ENCODE results near the gene STRADA. TPM values are rescaled to one million over a fixed set of nuclear protein-coding genes. Genes with fewer than 3 reads are reported as not detected.

Gene STRADA
- total and polyA plus RNA-seq, 9 of the 15 experiments (the other 6 are each of a cell fraction or from before 2014, with no cell fraction given), result 6.6 to 33.0 (median 20.5) TPM

DNA sequence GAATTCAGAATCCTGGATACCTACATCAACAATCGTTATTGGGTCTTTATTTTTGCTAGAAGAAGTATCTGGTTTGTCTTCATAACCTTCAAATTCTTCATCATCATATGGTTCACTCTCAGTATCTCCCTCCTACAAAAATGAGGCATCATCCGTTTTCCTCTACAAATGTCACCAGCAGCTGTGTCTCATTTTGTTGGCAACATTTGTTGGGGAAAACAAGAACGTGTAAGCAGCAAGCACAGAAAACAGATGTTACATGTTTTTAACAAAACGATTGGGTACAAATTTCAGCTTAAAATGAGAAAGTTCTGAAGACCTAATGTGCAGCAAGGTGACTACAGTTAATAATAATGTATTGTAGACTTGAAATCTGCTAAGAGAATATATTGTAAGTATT is 23.1 kb upstream of the STRADA start:
- in situ Hi-C loops (cut with MboI), result no loop called here
- Histone ChIP-seq H3K4me1 (replicated peaks in 1 of 2; ENCODE audit: control insufficient read depth in 2 of 2, insufficient read depth in 2 of 2, low read length in 2 of 2) (peaks cover 0 to 3% of the 10 kb centered on the region in 2 experiments; a peak in 2 of 5 replicates), H3K27ac (ENCODE audit: extremely low read depth, low read depth, low read length) (no peak overlapping the region), H3K36me3 (ENCODE audit: control insufficient read depth, insufficient read depth, low read length) (peaks cover 93% of the 10 kb centered on the region), H3K9ac (ENCODE audit: insufficient read depth in 1 of 2, low read depth in 2 of 2, low read length in 2 of 2) (no peak overlapping the region), H3K27me3 (ENCODE audit: control insufficient read depth in 2 of 2, insufficient read depth in 2 of 2, low read length in 2 of 2) (no peaks in the 10 kb centered on the region), H2AFZ (ENCODE audit: low read depth, low read length) (no peak overlapping the region), H3K9me1 (ENCODE audit: control insufficient read depth, insufficient read depth, low read length) (no peaks in the 10 kb centered on the region), H3K9me3 (replicated peaks; ENCODE audit: control insufficient read depth, insufficient read depth, low read depth, low read length) (no peaks in the 10 kb centered on the region), H4K20me1 (replicated peaks; ENCODE audit: control insufficient read depth, insufficient read depth, low read length) (0 out of 2 replicates have a peak, but pooled peaks cover 3% of the 10 kb centered on the region), H3K4me3 (no peak overlapping the region), H3K4me2 (ENCODE audit: insufficient read depth, low read length) (no peak overlapping the region), H3K79me2 (ENCODE audit: control insufficient read depth, insufficient read depth, low read length) (peaks cover 63% of the 10 kb centered on the region)
- TF ChIP-seq NBN (IDR thresholded peaks at IDR 0.05; ENCODE audit: low read depth), result no peak
- TF ChIP-seq, protein P1, sequence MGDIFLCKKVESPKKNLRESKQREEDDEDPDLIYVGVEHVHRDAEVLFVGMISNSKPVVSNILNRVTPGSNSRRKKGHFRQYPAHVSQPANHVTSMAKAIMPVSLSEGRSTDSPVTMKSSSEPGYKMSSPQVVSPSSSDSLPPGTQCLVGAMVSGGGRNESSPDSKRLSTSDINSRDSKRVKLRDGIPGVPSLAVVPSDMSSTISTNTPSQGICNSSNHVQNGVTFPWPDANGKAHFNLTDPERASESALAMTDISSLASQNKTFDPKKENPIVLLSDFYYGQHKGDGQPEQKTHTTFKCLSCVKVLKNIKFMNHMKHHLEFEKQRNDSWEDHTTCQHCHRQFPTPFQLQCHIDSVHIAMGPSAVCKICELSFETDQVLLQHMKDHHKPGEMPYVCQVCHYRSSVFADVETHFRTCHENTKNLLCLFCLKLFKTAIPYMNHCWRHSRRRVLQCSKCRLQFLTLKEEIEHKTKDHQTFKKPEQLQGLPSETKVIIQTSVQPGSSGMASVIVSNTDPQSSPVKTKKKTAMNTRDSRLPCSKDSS (IDR thresholded peaks at IDR 0.05; ENCODE audit: low read depth, partially characterized antibody), result no peak
- TF ChIP-seq KAT7 (CRISPR knock-in tag; IDR thresholded peaks at IDR 0.05; ENCODE audit: borderline replicate concordance), result no peak
- no peak for TF ChIP-seq POLR2H (tag; IDR thresholded peaks at IDR 0.05; ENCODE audit: low read depth)
- TF ChIP-seq, protein P2, sequence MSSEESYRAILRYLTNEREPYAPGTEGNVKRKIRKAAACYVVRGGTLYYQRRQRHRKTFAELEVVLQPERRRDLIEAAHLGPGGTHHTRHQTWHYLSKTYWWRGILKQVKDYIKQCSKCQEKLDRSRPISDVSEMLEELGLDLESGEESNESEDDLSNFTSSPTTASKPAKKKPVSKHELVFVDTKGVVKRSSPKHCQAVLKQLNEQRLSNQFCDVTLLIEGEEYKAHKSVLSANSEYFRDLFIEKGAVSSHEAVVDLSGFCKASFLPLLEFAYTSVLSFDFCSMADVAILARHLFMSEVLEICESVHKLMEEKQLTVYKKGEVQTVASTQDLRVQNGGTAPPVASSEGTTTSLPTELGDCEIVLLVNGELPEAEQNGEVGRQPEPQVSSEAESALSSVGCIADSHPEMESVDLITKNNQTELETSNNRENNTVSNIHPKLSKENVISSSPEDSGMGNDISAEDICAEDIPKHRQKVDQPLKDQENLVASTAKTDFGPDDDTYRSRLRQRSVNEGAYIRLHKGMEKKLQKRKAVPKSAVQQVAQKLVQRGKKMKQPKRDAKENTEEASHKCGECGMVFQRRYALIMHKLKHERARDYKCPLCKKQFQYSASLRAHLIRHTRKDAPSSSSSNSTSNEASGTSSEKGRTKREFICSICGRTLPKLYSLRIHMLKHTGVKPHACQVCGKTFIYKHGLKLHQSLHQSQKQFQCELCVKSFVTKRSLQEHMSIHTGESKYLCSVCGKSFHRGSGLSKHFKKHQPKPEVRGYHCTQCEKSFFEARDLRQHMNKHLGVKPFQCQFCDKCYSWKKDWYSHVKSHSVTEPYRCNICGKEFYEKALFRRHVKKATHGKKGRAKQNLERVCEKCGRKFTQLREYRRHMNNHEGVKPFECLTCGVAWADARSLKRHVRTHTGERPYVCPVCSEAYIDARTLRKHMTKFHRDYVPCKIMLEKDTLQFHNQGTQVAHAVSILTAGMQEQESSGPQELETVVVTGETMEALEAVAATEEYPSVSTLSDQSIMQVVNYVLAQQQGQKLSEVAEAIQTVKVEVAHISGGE (CRISPR knock-in tag; IDR thresholded peaks at IDR 0.05), result no peak
- TF ChIP-seq TRIM24 (IDR thresholded peaks at IDR 0.05), result no peak
- no peak for TF ChIP-seq ZFP1 (CRISPR knock-in tag; IDR thresholded peaks at IDR 0.05)
- TF ChIP-seq ZZZ3 (IDR thresholded peaks at IDR 0.05), result no peak
- no peak for TF ChIP-seq IRF2 (CRISPR knock-in tag; IDR thresholded peaks at IDR 0.05)
- no peak for TF ChIP-seq ZNF79 (CRISPR knock-in tag; IDR thresholded peaks at IDR 0.05; ENCODE audit: low read depth)
- no peak for TF ChIP-seq PHB2 (IDR thresholded peaks at IDR 0.05; ENCODE audit: low read depth)
- no peak for TF ChIP-seq GABPA (tag; conservative IDR thresholded peaks at IDR 0.05; ENCODE audit: low read depth)
- intact Hi-C loops (cut with micrococcal nuclease), result no loop called here
- no TSS peak for BruUV-seq (replicated peaks)
- POLR2A ChIA-PET, result interaction anchor here (0.6 to 2.2 kb wide), 6 partner anchors 8 to 245 kb away, joined by 3 to 17 read pairs (median 5); partner anchors contain the start of genes CCDC47 and DDX42
- DNase-seq (ENCODE audit: extremely low read depth in 1 of 4, low spot score in 3 of 4), result no peak
- ATAC-seq, result no peak
- 73% methylated on average over 4 of the region's 4 CpGs for WGBS (ENCODE audit: insufficient coverage, low coverage, missing lambda C conversion rate)
- CTCF ChIA-PET (ENCODE audit: low intra/inter-chr PET ratio), result no interaction called here
- no peak for FAIRE-seq

All from K562 (cell line).